ENCODE measurements around the gene MLLT3.

MLLT3 gene

GRCh38 chr9:20396509-20396908 lies 225.8 kb downstream of the MLLT3 start:
- TF ChIP-seq CTCF (IDR thresholded peaks at IDR 0.05; ENCODE audit: extremely low read depth, missing control alignments): no peak
- no peak for DNase-seq (ENCODE audit: low spot score)

- TF ChIP-seq CTCF (IDR thresholded peaks at IDR 0.05; ENCODE audit: extremely low read depth, missing control alignments): no peak
- DNase-seq (ENCODE audit: low spot score): no peak
Observed at GRCh38 chr9:20395651-20396050, 226.6 kb downstream of the MLLT3 start.

GRCh38 chr9:20394969-20395368 lies 227.3 kb downstream of the MLLT3 start:
- no peak for TF ChIP-seq CTCF (IDR thresholded peaks at IDR 0.05; ENCODE audit: extremely low read depth, missing control alignments)
- no peak for DNase-seq (ENCODE audit: low spot score)

GRCh38 chr9:20391208-20391607 lies 231.1 kb downstream of the MLLT3 start:
- no peak for TF ChIP-seq CTCF (IDR thresholded peaks at IDR 0.05; ENCODE audit: extremely low read depth, missing control alignments)
- no peak for DNase-seq (ENCODE audit: low spot score)

GRCh38 chr9:20390400-20390799 lies 231.9 kb downstream of the MLLT3 start:
- no peak for TF ChIP-seq CTCF (IDR thresholded peaks at IDR 0.05; ENCODE audit: extremely low read depth, missing control alignments)
- no peak for DNase-seq (ENCODE audit: low spot score)

GRCh38 chr9:20387062-20387461 lies 235.2 kb downstream of the MLLT3 start:
- no peak for TF ChIP-seq CTCF (IDR thresholded peaks at IDR 0.05; ENCODE audit: extremely low read depth, missing control alignments)
- no peak for DNase-seq (ENCODE audit: low spot score)

- TF ChIP-seq CTCF (IDR thresholded peaks at IDR 0.05; ENCODE audit: extremely low read depth, missing control alignments): no peak
- no peak for DNase-seq (ENCODE audit: low spot score)
Observed at GRCh38 chr9:20384642-20385041, 237.7 kb downstream of the MLLT3 start.

Measured in GM20000 (cell line).